Measurements from ENCODE around the gene DESI1.

The DESI1 gene

DNA sequence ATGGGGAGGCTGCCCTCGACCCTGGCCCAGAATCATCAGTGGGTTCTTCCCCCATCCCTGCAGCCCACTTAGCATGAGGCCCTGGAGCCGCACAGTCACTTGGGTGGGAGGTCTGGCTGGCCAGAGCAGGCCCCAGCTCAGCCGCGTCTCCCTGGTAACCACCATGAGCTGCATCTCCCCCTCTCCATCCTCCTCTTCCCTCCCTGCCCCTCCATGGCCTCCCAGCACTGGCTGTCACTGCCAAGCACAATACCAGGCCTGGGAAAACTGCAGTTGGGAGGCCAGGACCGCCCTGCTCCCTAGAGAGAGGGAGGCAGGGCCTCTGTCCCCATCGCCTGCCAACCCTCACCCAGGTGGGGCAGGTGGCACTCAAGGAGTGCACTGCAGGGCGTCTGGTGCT lies 52.0 kb downstream of the DESI1 start:
- H3K4me2 ChIP-seq (ENCODE audit: low read depth, low read length, poor library complexity, severe bottlenecking) = no peak overlapping the region
- H3K9ac ChIP-seq (ENCODE audit: low read depth, low read length, poor library complexity, severe bottlenecking) = no peak overlapping the region
- H3K79me2 ChIP-seq (ENCODE audit: insufficient read depth, low read length) = no peaks in the 10 kb centered on the region
- H4K20me1 ChIP-seq (ENCODE audit: insufficient read depth, low read length, poor library complexity, severe bottlenecking) = no peaks in the 10 kb centered on the region
- TF ChIP-seq EZH2phosphoT487 (IDR thresholded peaks at IDR 0.05; ENCODE audit: borderline replicate concordance) = no peak
- TF ChIP-seq, protein P1, sequence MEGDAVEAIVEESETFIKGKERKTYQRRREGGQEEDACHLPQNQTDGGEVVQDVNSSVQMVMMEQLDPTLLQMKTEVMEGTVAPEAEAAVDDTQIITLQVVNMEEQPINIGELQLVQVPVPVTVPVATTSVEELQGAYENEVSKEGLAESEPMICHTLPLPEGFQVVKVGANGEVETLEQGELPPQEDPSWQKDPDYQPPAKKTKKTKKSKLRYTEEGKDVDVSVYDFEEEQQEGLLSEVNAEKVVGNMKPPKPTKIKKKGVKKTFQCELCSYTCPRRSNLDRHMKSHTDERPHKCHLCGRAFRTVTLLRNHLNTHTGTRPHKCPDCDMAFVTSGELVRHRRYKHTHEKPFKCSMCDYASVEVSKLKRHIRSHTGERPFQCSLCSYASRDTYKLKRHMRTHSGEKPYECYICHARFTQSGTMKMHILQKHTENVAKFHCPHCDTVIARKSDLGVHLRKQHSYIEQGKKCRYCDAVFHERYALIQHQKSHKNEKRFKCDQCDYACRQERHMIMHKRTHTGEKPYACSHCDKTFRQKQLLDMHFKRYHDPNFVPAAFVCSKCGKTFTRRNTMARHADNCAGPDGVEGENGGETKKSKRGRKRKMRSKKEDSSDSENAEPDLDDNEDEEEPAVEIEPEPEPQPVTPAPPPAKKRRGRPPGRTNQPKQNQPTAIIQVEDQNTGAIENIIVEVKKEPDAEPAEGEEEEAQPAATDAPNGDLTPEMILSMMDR (conservative IDR thresholded peaks at IDR 0.05; ENCODE audit: low read length) = no peak
- H2AFZ ChIP-seq (ENCODE audit: low read length) = no peak overlapping the region
- H3K36me3 ChIP-seq (ENCODE audit: insufficient read depth, low read length) = no peaks in the 10 kb centered on the region
- H3K4me1 ChIP-seq (ENCODE audit: insufficient read depth, low read length, poor library complexity, severe bottlenecking) = no peaks in the 10 kb centered on the region
- H3K4me3 ChIP-seq (ENCODE audit: low read length, poor library complexity, severe bottlenecking) = no peak overlapping the region
- H3K9me3 ChIP-seq (ENCODE audit: insufficient read depth, low read depth, low read length) = no peaks in the 10 kb centered on the region
- no peaks in the 10 kb centered on the region for H3K27me3 ChIP-seq (ENCODE audit: insufficient read depth, low read length, poor library complexity, severe bottlenecking)
- no peaks in the 10 kb centered on the region for H3K9me2 ChIP-seq (replicated peaks; ENCODE audit: low read depth, low read length)
- no peaks in the 10 kb centered on the region for H3F3A ChIP-seq (ENCODE audit: low read depth)

DNA sequence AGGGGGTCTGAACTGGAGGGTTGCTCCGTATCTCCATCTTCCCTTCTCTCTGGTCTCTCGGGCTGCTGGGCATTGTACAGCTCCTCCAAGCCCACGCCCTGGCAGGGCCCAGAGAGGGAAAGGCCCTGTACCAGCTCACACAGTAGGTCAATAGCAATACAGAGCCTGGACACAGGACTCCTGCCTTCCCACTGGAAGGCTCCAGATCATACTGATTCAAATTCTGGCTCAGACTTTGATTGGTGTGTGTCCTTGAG lies 53.4 kb downstream of the DESI1 start:
- H3K36me3 ChIP-seq (ENCODE audit: insufficient read depth, low read length) = no peaks in the 10 kb centered on the region
- no peaks in the 10 kb centered on the region for H3K4me1 ChIP-seq (ENCODE audit: insufficient read depth, low read length, poor library complexity, severe bottlenecking)
- H3K4me2 ChIP-seq (ENCODE audit: low read depth, low read length, poor library complexity, severe bottlenecking) = no peak overlapping the region
- H4K20me1 ChIP-seq (ENCODE audit: insufficient read depth, low read length, poor library complexity, severe bottlenecking) = no peaks in the 10 kb centered on the region
- TF ChIP-seq, protein P1 (conservative IDR thresholded peaks at IDR 0.05; ENCODE audit: low read length) = no peak
- no peak for TF ChIP-seq EZH2phosphoT487 (IDR thresholded peaks at IDR 0.05; ENCODE audit: borderline replicate concordance)
- no peak overlapping the region for H3K4me3 ChIP-seq (ENCODE audit: low read length, poor library complexity, severe bottlenecking)
- no peaks in the 10 kb centered on the region for H3K9me3 ChIP-seq (ENCODE audit: insufficient read depth, low read depth, low read length)
- H3K9me2 ChIP-seq (replicated peaks; ENCODE audit: low read depth, low read length) = no peaks in the 10 kb centered on the region
- no peaks in the 10 kb centered on the region for H3F3A ChIP-seq (ENCODE audit: low read depth)
- no peaks in the 10 kb centered on the region for H3K79me2 ChIP-seq (ENCODE audit: insufficient read depth, low read length)
- H3K27me3 ChIP-seq (ENCODE audit: insufficient read depth, low read length, poor library complexity, severe bottlenecking) = no peaks in the 10 kb centered on the region
- no peak overlapping the region for H3K9ac ChIP-seq (ENCODE audit: low read depth, low read length, poor library complexity, severe bottlenecking)
- H2AFZ ChIP-seq (ENCODE audit: low read length) = no peak overlapping the region

DNA sequence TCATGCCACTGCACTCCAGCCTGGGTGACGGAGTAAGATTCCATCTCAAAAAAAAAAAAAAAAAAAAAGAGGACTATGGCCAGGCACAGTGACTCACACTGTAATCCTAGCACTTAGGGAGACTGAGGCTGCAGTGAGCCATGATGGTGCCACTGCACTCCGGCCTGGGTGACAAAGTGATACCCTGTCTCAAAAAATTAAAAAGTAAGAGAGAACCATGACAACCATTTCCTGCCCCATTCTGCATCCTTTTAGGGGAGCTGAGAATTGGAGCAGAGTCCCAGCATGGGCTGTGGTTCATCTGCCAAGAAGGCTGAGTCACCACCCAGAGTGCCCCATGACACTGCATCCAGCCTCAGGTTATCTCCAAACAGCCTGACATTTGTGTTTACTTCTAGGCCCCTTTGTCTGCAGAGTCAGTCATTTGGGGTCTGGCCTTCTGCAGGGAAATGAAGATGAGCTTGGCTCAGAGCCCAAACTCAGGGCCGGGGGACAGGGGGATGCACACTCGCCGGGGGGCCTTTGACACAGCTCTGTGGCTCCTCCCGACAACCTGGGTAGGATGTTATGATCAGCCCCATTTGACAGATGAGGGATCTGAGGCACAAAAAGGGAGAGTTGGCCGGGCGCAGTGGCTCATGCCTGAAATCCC lies 55.3 kb downstream of the DESI1 start:
- Histone ChIP-seq H3K4me2 (ENCODE audit: low read depth, low read length, poor library complexity, severe bottlenecking) (no peak overlapping the region), H3K4me1 (ENCODE audit: insufficient read depth, low read length, poor library complexity, severe bottlenecking) (no peaks in the 10 kb centered on the region), H2AFZ (ENCODE audit: low read length) (no peak overlapping the region)

More for the DNA sequence above, 55.3 kb downstream of the DESI1 start:
- H3K9ac ChIP-seq (ENCODE audit: low read depth, low read length, poor library complexity, severe bottlenecking) = no peak overlapping the region
- H3K9me3 ChIP-seq (ENCODE audit: insufficient read depth, low read depth, low read length) = no peaks in the 10 kb centered on the region
- no peaks in the 10 kb centered on the region for H3K36me3 ChIP-seq (ENCODE audit: insufficient read depth, low read length)
- no peak overlapping the region for H3K4me3 ChIP-seq (ENCODE audit: low read length, poor library complexity, severe bottlenecking)
- H3K9me2 ChIP-seq (replicated peaks; ENCODE audit: low read depth, low read length) = no peaks in the 10 kb centered on the region
- H3K27me3 ChIP-seq (ENCODE audit: insufficient read depth, low read length, poor library complexity, severe bottlenecking) = peaks cover 10% of the 10 kb centered on the region
- H3F3A ChIP-seq (ENCODE audit: low read depth) = no peaks in the 10 kb centered on the region
- no peaks in the 10 kb centered on the region for H4K20me1 ChIP-seq (ENCODE audit: insufficient read depth, low read length, poor library complexity, severe bottlenecking)
- TF ChIP-seq, protein P1 (conservative IDR thresholded peaks at IDR 0.05; ENCODE audit: low read length) = no peak
- TF ChIP-seq EZH2phosphoT487 (IDR thresholded peaks at IDR 0.05; ENCODE audit: borderline replicate concordance) = no peak
- H3K79me2 ChIP-seq (ENCODE audit: insufficient read depth, low read length) = no peaks in the 10 kb centered on the region

Measured in Loucy (cell line).